Hematopoietic multipotent progenitor cell (in vitro differentiated cells): ENCODE measurements around the gene EIF4E. TPM values are rescaled to one million over a fixed set of nuclear protein-coding genes. Genes with fewer than 3 reads are reported as not detected.
A peak's percentile ranks its signal among the peaks of the same experiment; 100 is the strongest.
"Not testable (repeated sequence)": the region's sequence is repeated elsewhere in the genome, so short reads cannot be mapped to it uniquely, and the experiment has no call there.

Experiments
- DNase-seq, 3 donors: peaks; one replicate each; pipeline ENCODE4 v3.0.0-alpha.2; 2011 to 2015; ENCODE audit warnings: low read depth in 2 of 3, low spot score in 2 of 3
- total RNA-seq: library from RNA; depleted of rRNA; stranded (reverse); fragments of >200 nt; gene quantifications from one replicate; pipeline ENCODE4 v1.2.3, GENCODE V29; 2012

Gene EIF4E
- total RNA-seq, 1 donor: 45.0 TPM

GRCh38 chr4:98934851-98935250, 5.9 kb upstream of the EIF4E start:
- DNase-seq: not testable (repeated sequence)

GRCh38 chr4:98932539-98932938, 3.6 kb upstream of the EIF4E start:
- DNase-seq: no peak

- no peak for DNase-seq
Measured at GRCh38 chr4:98930311-98930865, 1.5 kb upstream of the EIF4E start.

- DNase-seq: peak; percentile 11 to 85 (median 81)
Measured at GRCh38 chr4:98929341-98930267, 671 bp upstream of the EIF4E start.

GRCh38 chr4:98928131-98928504, 815 bp downstream of the EIF4E start:
- DNase-seq: peak; percentile 32 to 89 (median 83)

GRCh38 chr4:98926257-98926656, 2.7 kb downstream of the EIF4E start:
- not testable (repeated sequence) for DNase-seq

- no peak for DNase-seq
Measured at GRCh38 chr4:98921292-98921691, 7.6 kb downstream of the EIF4E start.

GRCh38 chr4:98919996-98920395, 8.9 kb downstream of the EIF4E start:
- DNase-seq: no peak

- not testable (repeated sequence) for DNase-seq
Measured at GRCh38 chr4:98910728-98911127, 18.2 kb downstream of the EIF4E start.

- no peak for DNase-seq
Measured at GRCh38 chr4:98909646-98910401, 19.1 kb downstream of the EIF4E start.

- DNase-seq: no peak
Measured at GRCh38 chr4:98908703-98909262, 20.1 kb downstream of the EIF4E start.

GRCh38 chr4:98908182-98908581, 20.8 kb downstream of the EIF4E start:
- DNase-seq: no peak

GRCh38 chr4:98905839-98906238, 23.1 kb downstream of the EIF4E start:
- no peak for DNase-seq

GRCh38 chr4:98905297-98905696, 23.6 kb downstream of the EIF4E start:
- no peak for DNase-seq

GRCh38 chr4:98903963-98904362, 25.0 kb downstream of the EIF4E start:
- no peak for DNase-seq

- DNase-seq: no peak
Measured at GRCh38 chr4:98903561-98903960, 25.4 kb downstream of the EIF4E start.

GRCh38 chr4:98899277-98899676, 29.7 kb downstream of the EIF4E start:
- no peak for DNase-seq

- DNase-seq: no peak
Measured at GRCh38 chr4:98891478-98892337, 37.2 kb downstream of the EIF4E start.

GRCh38 chr4:98890702-98891455, 38.1 kb downstream of the EIF4E start:
- DNase-seq: no peak
